ENCODE results near the gene SHISA8.

Gene SHISA8

DNA sequence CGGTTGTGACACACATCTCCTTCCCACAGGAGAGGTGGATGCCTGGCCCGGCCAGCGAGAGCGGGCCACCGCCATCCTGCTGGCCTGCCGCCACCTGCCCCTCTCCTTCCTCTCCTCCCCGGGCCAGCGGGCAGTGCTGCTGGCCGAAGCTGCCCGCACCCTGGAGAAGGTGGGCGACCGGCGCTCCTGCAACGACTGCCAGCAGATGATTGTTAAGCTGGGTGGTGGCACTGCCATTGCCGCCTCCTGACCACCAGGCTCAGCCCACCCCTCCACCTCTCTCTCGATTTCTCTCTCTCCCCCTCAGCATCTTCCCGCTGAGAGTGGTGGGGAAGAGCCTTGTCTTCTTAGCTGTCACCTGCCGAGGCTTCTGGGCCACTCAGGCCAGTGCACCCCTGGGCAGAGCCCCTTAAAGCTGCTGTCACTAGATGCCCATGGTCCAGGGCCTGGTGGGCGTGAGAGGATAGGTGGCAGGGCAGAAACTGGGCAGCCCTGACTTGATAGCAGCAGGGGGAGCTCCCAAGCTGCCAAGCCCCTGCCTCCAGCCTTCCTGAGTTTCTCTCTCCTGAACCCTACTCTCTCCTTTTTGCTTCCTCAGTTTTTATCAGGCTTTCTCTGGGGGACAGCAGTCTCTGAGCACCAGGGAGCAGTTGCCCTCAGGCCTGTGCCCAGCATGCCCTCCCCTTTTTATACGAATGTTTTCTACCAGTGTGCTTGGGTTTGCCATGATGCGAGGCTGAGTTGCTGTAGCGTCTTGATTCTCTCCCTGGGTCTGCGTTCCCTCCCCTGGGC is 9.3 kb downstream of the SHISA8 start:
- DNase-seq (ENCODE audit: low spot score) = no peak
- TF ChIP-seq, protein P1, sequence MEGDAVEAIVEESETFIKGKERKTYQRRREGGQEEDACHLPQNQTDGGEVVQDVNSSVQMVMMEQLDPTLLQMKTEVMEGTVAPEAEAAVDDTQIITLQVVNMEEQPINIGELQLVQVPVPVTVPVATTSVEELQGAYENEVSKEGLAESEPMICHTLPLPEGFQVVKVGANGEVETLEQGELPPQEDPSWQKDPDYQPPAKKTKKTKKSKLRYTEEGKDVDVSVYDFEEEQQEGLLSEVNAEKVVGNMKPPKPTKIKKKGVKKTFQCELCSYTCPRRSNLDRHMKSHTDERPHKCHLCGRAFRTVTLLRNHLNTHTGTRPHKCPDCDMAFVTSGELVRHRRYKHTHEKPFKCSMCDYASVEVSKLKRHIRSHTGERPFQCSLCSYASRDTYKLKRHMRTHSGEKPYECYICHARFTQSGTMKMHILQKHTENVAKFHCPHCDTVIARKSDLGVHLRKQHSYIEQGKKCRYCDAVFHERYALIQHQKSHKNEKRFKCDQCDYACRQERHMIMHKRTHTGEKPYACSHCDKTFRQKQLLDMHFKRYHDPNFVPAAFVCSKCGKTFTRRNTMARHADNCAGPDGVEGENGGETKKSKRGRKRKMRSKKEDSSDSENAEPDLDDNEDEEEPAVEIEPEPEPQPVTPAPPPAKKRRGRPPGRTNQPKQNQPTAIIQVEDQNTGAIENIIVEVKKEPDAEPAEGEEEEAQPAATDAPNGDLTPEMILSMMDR (IDR thresholded peaks at IDR 0.05; ENCODE audit: extremely low read depth, missing control alignments) = no peak

DNA sequence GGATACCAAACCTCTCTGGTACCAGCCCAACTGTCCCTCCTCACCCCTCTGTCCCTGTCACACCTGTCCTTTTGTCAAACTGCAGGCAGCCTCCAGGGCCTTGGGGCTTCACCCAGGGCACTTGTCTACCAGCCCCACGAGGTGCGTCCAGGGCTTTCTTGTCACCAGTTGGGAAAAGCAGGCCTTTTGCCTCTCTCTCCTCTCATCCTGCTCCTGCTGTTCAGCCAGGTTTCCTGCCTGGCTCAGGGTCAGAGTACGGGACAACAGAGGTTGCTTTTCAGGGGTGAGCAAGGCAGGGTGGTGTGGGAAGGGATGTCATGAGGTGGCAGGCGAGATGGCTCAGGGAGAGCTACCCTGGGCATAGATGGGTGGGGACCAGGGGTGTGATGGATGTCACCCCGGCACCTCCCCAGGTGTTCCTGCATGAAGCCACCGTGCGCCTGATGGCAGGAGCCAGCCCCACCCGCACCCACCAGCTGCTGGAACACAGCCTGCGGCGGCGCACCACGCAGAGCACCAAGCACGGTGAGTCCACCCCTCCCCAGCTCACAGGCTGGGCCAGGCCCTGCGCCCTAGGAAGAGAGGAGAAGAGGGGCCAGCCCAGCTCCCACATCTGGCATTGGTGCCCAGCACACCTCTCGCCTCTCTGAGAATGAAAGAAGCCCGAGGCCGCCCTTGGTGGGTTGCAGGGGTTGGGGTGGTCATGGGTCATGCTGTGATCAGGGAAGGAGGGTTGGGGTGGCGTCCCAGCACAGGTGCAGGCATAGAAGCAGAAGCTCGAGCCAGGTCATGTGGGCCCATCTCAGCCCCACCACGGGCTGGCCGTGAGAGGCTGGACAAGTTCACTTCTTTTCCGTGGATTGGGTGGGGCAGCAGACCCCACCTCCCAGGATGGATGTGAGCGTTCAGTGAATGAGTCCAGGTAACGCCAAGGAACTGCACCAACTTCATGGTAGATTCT is 10.1 kb downstream of the SHISA8 start:
- DNase-seq (ENCODE audit: low spot score) = no peak
- TF ChIP-seq, protein P1 (IDR thresholded peaks at IDR 0.05; ENCODE audit: extremely low read depth, missing control alignments) = no peak

DNA sequence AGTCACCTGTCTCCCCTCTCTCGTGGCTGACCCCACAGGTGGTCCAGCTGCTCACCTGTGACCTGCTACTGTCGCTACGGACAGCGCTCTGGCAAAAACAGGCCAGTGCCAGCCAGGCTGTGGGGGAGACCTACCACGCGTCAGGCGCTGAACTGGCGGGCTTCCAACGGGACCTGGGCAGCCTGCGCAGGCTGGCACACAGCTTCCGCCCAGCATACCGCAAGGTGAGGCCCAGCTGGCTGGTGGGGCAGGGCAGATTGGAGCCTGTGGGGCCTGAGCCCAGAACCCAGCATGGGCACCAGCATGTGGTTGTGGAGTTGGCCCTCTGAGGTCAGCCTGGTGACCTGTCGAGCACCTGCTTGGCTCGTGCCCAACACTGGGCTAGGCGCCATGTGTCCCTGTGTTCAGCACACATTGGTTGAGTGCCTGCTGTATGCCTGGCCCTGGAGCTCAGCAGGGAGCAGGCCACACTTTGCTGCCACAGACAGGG is 11.9 kb downstream of the SHISA8 start:
- TF ChIP-seq, protein P1 (IDR thresholded peaks at IDR 0.05; ENCODE audit: extremely low read depth, missing control alignments) = no peak
- no peak for DNase-seq (ENCODE audit: low spot score)

DNA sequence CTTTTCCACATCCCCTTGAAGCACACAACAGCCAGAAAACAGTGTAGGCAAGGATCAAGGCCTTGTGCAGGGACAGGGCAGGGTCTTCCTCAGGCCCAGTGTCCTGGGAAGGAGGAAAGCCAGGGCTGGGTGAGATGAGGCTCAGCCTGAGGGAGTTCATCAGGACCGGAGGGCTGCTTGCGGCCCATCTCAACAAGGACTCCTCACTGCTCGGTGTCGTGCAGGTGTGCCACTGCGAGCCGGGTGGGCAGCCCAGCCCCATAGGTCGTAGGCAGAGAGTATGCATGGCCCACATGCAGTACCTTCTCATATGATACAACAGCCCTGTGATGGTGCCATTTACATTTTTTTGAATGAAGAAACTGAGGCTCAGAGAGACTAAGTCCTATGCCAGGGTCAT is 12.9 kb downstream of the SHISA8 start:
- TF ChIP-seq, protein P1 (IDR thresholded peaks at IDR 0.05; ENCODE audit: extremely low read depth, missing control alignments) = no peak
- DNase-seq (ENCODE audit: low spot score) = no peak

DNA sequence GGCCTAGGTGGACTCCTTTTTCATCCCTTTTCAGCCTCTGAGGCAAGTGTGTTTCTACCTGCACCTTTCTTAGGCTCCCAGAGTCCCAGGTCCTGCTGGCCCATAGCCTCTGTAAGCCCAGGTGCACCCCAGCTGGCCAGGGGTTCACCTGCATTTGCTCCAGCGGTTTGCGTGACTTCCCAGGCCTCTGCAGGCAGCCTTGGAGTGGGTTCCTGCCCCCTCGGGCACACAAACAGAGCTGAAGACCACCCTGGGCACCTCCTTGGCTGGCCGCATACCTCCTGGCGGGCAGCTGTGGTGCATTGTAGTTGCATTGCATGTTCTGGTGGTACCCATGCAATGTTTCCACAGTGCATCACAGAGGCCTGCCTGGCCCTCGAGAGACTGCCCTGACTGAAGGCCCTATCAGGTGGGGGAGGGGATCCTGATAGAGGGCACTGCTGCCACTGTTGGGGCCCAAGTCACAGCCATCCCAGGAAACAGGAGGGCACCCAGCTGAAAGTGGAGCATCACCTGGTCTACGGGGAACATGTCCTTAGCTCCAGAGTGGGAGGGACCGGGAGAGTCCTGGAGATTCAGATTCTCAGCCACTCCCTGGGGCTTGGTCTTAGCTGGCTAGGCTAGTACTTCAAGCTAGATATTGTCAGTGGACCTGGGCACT is 14.1 kb downstream of the SHISA8 start:
- TF ChIP-seq, protein P1 (IDR thresholded peaks at IDR 0.05; ENCODE audit: extremely low read depth, missing control alignments) = no peak
- no peak for DNase-seq (ENCODE audit: low spot score)

DNA sequence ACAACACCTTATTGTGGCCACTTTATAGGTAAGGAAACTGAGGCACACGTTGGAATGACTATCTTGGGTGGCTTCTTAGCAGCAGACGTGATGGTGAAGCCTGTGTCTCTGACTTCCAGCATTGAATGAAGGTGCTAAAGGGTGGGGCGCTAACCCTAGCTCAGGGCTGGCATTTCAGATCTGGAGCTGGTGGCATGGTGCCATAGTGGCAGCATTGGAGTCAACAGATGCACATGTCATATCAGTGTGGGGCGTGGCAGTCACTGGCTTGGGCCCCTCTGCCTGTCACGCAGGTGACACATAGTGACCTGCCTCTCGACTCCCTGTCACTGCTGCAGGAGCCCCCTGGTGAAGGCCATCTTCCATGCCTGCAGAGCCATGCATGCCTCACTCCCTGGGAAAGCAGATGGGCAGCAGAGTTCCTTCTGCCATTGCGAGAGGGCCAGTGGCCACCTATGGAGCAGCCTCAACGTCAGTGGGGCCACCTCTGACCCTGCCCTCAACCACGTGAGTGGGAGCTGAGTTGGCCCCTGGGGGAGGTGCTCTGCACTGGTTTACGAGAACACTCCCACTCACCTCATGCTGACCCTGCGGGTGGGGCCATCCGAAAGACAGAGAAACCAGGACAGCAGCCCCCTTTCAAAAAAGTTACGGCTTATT is 14.8 kb downstream of the SHISA8 start:
- TF ChIP-seq, protein P1 (IDR thresholded peaks at IDR 0.05; ENCODE audit: extremely low read depth, missing control alignments) = no peak
- DNase-seq (ENCODE audit: low spot score) = no peak

All from GM20000 (cell line).